A673 (cell line): Measurements from ENCODE around the gene PRKACG. TPM values are rescaled to one million over a fixed set of nuclear protein-coding genes. Genes with fewer than 3 reads are reported as not detected.

Source experiments
- BruUV-seq: library from RNA; stranded (reverse); fragments of 400-500 nt; replicated peaks from 2 replicates; lab custom pipeline; 2021; lab: Mats Ljungman, UMichigan
- CTCF ChIA-PET: fragments of 300-600 bp; sonication (Branson Sonifier 250); formaldehyde crosslinking; loops from one replicate; lab custom pipeline; 2022; ENCODE audit warnings: antibody characterized with exemption; lab: Charles Lee
- POLR2A ChIA-PET: fragments of 300-600 bp; sonication (Branson Sonifier 250); formaldehyde crosslinking; loops from one replicate; lab custom pipeline; 2022; ENCODE audit warnings: antibody characterized with exemption; ENCODE audit not compliant: low non-redundant PET; lab: Charles Lee
- DNase-seq: peaks from one replicate; pipeline ENCODE4 v3.0.0-alpha.2; 2015; ENCODE audit warnings: low spot score
- H3K27ac ChIP-seq: fragments of 200-600 bp; sonication (generic); 2 replicates; pipeline ENCODE4 v1.5.1; 2016; ENCODE audit warnings: mixed run types, low read depth, mild to moderate bottlenecking, mixed read lengths, antibody characterized with exemption, low read length; ENCODE audit not compliant: poor library complexity, severe bottlenecking
- H3K27me3 ChIP-seq: fragments of 200-600 bp; sonication (generic); replicated peaks from 2 replicates; pipeline ENCODE4 v1.6.1; 2017; ENCODE audit warnings: mixed run types, low read depth, mild to moderate bottlenecking, mixed read lengths, antibody characterized with exemption, low read length; ENCODE audit not compliant: insufficient read depth, poor library complexity
- H3K36me3 ChIP-seq: fragments of 200-600 bp; sonication (generic); 2 replicates; pipeline ENCODE4 v1.6.1; 2016; ENCODE audit warnings: mixed run types, mild to moderate bottlenecking, mixed read lengths, antibody characterized with exemption, low read length; ENCODE audit not compliant: insufficient read depth, poor library complexity, severe bottlenecking
- H3K4me1 ChIP-seq: fragments of 200-600 bp; sonication (generic); 2 replicates; pipeline ENCODE4 v1.6.1; 2017; ENCODE audit warnings: mixed run types, mild to moderate bottlenecking, mixed read lengths, antibody characterized with exemption, low read length; ENCODE audit not compliant: insufficient read depth, poor library complexity, severe bottlenecking
- H3K4me3 ChIP-seq: fragments of 200-600 bp; sonication (generic); 2 replicates; pipeline ENCODE4 v1.5.1; 2016; ENCODE audit warnings: low read depth, mixed run types, mild to moderate bottlenecking, mixed read lengths, low read length; ENCODE audit not compliant: poor library complexity, severe bottlenecking
- H3K9me3 ChIP-seq: fragments of 200-600 bp; sonication (generic); 2 replicates; pipeline ENCODE4 v1.6.1; 2016; ENCODE audit warnings: mixed run types, low read depth, mild to moderate bottlenecking, mixed read lengths, antibody characterized with exemption, low read length; ENCODE audit not compliant: poor library complexity, severe bottlenecking
- CTCF ChIP-seq: fragments of 300-800, 200-600 bp; sonication (generic); conservative IDR thresholded peaks from 2 replicates; pipeline ENCODE4 v1.5.1; 2017; ENCODE audit warnings: low read depth, mild to moderate bottlenecking, antibody characterized with exemption, low read length, moderate library complexity, mixed read lengths
- EZH2 ChIP-seq: fragments of 200-600 bp; sonication (generic); IDR thresholded peaks from 2 replicates; pipeline ENCODE4 v1.6.1; 2017; ENCODE audit warnings: borderline replicate concordance, low read depth, mild to moderate bottlenecking, mixed read lengths, antibody characterized with exemption, low read length; ENCODE audit not compliant: poor library complexity, severe bottlenecking
- intact Hi-C: fragments of 100-400 bp; cut with micrococcal nuclease; formaldehyde crosslinking; loops from one replicate; pipeline ENCODE4 v1.10.0; 2022; ENCODE audit not compliant: unreplicated experiment
- total RNA-seq: library from RNA; stranded (reverse); gene quantifications from 2 replicates; pipeline ENCODE4 v1.2.3, GENCODE V29; 2021

Gene PRKACG
- total RNA-seq, 1 experiment from 2014 or later, result not detected

GRCh38 chr9:69030851-69031645 lies 17.1 kb upstream of the PRKACG start:
- Histone ChIP-seq H3K27me3 (no peaks in the 10 kb centered on the region), H3K9me3 (no peaks in the 10 kb centered on the region), H3K36me3 (no peaks in the 10 kb centered on the region), H3K27ac (no peak overlapping the region), H3K4me3 (no peak overlapping the region), H3K4me1 (no peaks in the 10 kb centered on the region)
- TF ChIP-seq EZH2, result no peak
- TF ChIP-seq CTCF, result no peak
- intact Hi-C loops, result loop anchor here (1.0 kb wide), 1 partner anchor 50 kb away; no protein-coding TSS in a partner anchor
- CTCF ChIA-PET, result no interaction called here
- POLR2A ChIA-PET, result no interaction called here
- BruUV-seq, result no TSS peak
- no peak for DNase-seq

GRCh38 chr9:69029535-69029934 lies 15.6 kb upstream of the PRKACG start:
- Histone ChIP-seq H3K4me1 (no peaks in the 10 kb centered on the region), H3K4me3 (no peak overlapping the region), H3K27ac (no peak overlapping the region), H3K36me3 (no peaks in the 10 kb centered on the region), H3K9me3 (no peaks in the 10 kb centered on the region), H3K27me3 (no peaks in the 10 kb centered on the region)
- TF ChIP-seq EZH2 (no peak), CTCF (no peak)
- no TSS peak for BruUV-seq
- CTCF ChIA-PET, result no interaction called here
- DNase-seq, result no peak
- intact Hi-C loops, result no loop called here
- POLR2A ChIA-PET, result no interaction called here

GRCh38 chr9:69028754-69029153 lies 14.8 kb upstream of the PRKACG start:
- POLR2A ChIA-PET, result no interaction called here
- no peaks in the 10 kb centered on the region for H3K36me3 ChIP-seq

More at GRCh38 chr9:69028754-69029153, 14.8 kb upstream of the PRKACG start:
- Histone ChIP-seq H3K4me3 (no peak overlapping the region), H3K9me3 (no peaks in the 10 kb centered on the region), H3K27ac (no peak overlapping the region), H3K4me1 (no peaks in the 10 kb centered on the region), H3K27me3 (peaks cover 5% of the 10 kb centered on the region)
- DNase-seq, result no peak
- BruUV-seq, result no TSS peak
- intact Hi-C loops, result no loop called here
- CTCF ChIA-PET, result no interaction called here
- no peak for TF ChIP-seq CTCF
- TF ChIP-seq EZH2, result no peak
